ENCODE results near the gene SMARCD2. TPM values are rescaled to one million over a fixed set of nuclear protein-coding genes. Genes with fewer than 3 reads are reported as not detected.
"Not testable (repeated sequence)": the region's sequence is repeated elsewhere in the genome, so short reads cannot be mapped to it uniquely, and the experiment has no call there.

Gene SMARCD2
- 94.1 TPM for polyA plus RNA-seq (2012; ENCODE audit: insufficient read length, low read depth)

GRCh38 chr17:63842540-63843386, at the start of gene SMARCD2:
SMARCD2 (minus strand) TSS chr17:63842685; CDS start chr17:63842674, 11 bp downstream.
- TF ChIP-seq FOXP2 (optimal IDR thresholded peaks at IDR 0.05; ENCODE audit: borderline replicate concordance, extremely low read depth, extremely low read length, insufficient read depth) (peak; percentile 89), SIN3A (IDR thresholded peaks at IDR 0.05; ENCODE audit: borderline replicate concordance, insufficient read depth, low read length) (peak; percentile 56; the same call in 1 of the 2 replicates), TAF1 (IDR thresholded peaks at IDR 0.05; ENCODE audit: borderline replicate concordance, insufficient read depth, low read length) (peak; percentile 92), POLR2AphosphoS5 (IDR thresholded peaks at IDR 0.05; ENCODE audit: low read depth, low read length) (peak; percentile 32; the same call in 1 of the 2 replicates)
- TF ChIP-seq, protein P1, sequence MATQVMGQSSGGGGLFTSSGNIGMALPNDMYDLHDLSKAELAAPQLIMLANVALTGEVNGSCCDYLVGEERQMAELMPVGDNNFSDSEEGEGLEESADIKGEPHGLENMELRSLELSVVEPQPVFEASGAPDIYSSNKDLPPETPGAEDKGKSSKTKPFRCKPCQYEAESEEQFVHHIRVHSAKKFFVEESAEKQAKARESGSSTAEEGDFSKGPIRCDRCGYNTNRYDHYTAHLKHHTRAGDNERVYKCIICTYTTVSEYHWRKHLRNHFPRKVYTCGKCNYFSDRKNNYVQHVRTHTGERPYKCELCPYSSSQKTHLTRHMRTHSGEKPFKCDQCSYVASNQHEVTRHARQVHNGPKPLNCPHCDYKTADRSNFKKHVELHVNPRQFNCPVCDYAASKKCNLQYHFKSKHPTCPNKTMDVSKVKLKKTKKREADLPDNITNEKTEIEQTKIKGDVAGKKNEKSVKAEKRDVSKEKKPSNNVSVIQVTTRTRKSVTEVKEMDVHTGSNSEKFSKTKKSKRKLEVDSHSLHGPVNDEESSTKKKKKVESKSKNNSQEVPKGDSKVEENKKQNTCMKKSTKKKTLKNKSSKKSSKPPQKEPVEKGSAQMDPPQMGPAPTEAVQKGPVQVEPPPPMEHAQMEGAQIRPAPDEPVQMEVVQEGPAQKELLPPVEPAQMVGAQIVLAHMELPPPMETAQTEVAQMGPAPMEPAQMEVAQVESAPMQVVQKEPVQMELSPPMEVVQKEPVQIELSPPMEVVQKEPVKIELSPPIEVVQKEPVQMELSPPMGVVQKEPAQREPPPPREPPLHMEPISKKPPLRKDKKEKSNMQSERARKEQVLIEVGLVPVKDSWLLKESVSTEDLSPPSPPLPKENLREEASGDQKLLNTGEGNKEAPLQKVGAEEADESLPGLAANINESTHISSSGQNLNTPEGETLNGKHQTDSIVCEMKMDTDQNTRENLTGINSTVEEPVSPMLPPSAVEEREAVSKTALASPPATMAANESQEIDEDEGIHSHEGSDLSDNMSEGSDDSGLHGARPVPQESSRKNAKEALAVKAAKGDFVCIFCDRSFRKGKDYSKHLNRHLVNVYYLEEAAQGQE (IDR thresholded peaks at IDR 0.05; ENCODE audit: insufficient read depth in 1 of 2, low read depth in 2 of 2, low read length in 2 of 2), result peak in 1 of 2 experiments; percentile 57; a peak in 2 of 4 replicates

- TF ChIP-seq POLR2AphosphoS5 (IDR thresholded peaks at IDR 0.05; ENCODE audit: low read depth, low read length), result no peak
- no peak for TF ChIP-seq TAF1 (IDR thresholded peaks at IDR 0.05; ENCODE audit: borderline replicate concordance, insufficient read depth, low read length)
- TF ChIP-seq SIN3A (IDR thresholded peaks at IDR 0.05; ENCODE audit: borderline replicate concordance, insufficient read depth, low read length), result no peak
- TF ChIP-seq FOXP2 (optimal IDR thresholded peaks at IDR 0.05; ENCODE audit: borderline replicate concordance, extremely low read depth, extremely low read length, insufficient read depth), result no peak
Observed at GRCh38 chr17:63881935-63882601, 39.6 kb upstream of the SMARCD2 start, which contains the start of gene GH2. GH2 (minus strand) TSS chr17:63881944; CDS start chr17:63881801, 143 bp downstream.

GRCh38 chr17:63880706-63881105, 38.2 kb upstream of the SMARCD2 start:
- TF ChIP-seq TAF1 (IDR thresholded peaks at IDR 0.05; ENCODE audit: borderline replicate concordance, insufficient read depth, low read length) (no peak), SIN3A (IDR thresholded peaks at IDR 0.05; ENCODE audit: borderline replicate concordance, insufficient read depth, low read length) (no peak)
- TF ChIP-seq, protein P1 (IDR thresholded peaks at IDR 0.05; ENCODE audit: insufficient read depth in 1 of 2, low read depth in 2 of 2, low read length in 2 of 2), result no peak

GRCh38 chr17:63873577-63873976, 31.1 kb upstream of the SMARCD2 start, which contains the start of gene CSH2:
CSH2 (minus strand) TSS chr17:63873677; CDS start chr17:63873614, 63 bp downstream.
- not testable (repeated sequence) for TF ChIP-seq TAF1 (IDR thresholded peaks at IDR 0.05; ENCODE audit: borderline replicate concordance, insufficient read depth, low read length); SIN3A (IDR thresholded peaks at IDR 0.05; ENCODE audit: borderline replicate concordance, insufficient read depth, low read length); FOXP2 (optimal IDR thresholded peaks at IDR 0.05; ENCODE audit: borderline replicate concordance, extremely low read depth, extremely low read length, insufficient read depth)

- no peak for TF ChIP-seq SIN3A (IDR thresholded peaks at IDR 0.05; ENCODE audit: borderline replicate concordance, insufficient read depth, low read length)
- TF ChIP-seq, protein P1 (IDR thresholded peaks at IDR 0.05; ENCODE audit: insufficient read depth in 1 of 2, low read depth in 2 of 2, low read length in 2 of 2), result no peak
- TF ChIP-seq TAF1 (IDR thresholded peaks at IDR 0.05; ENCODE audit: borderline replicate concordance, insufficient read depth, low read length), result no peak
- no peak for TF ChIP-seq FOXP2 (optimal IDR thresholded peaks at IDR 0.05; ENCODE audit: borderline replicate concordance, extremely low read depth, extremely low read length, insufficient read depth)
- TF ChIP-seq POLR2AphosphoS5 (IDR thresholded peaks at IDR 0.05; ENCODE audit: low read depth, low read length), result no peak
Observed at GRCh38 chr17:63859257-63859656, 16.8 kb upstream of the SMARCD2 start.
